GM21528 (cell line): ENCODE results near the gene USHBP1.
"Not testable (repeated sequence)": the region's sequence is repeated elsewhere in the genome, so short reads cannot be mapped to it uniquely, and the experiment has no call there.

Source experiments
- ATAC-seq: cut with Tn5 transposase; IDR thresholded peaks from one replicate; pipeline ENCODE4 v1.9.1; 2021; ENCODE audit warnings: mild to moderate bottlenecking, moderate library complexity; ENCODE audit not compliant: unreplicated experiment, low FRiP score

Gene USHBP1

DNA sequence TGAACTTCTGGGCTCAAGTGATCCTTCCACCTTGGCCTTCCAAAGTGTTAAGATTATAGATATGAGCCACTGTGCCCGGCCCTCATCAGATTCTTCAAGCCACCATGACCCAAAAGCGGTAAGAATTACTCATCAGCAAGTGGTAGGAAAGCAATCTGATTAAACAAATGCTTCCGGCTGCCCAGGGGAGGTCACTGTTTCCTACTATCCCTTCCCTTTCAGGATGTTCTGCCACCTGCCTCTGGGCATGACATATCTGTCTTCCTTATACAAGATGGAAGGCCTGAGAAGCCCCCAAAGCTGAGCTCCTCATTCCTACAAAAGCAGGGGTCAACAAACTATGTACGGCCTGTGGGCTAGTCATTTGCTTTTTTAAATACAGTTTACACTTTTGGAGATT, 31.7 kb upstream of the USHBP1 start:
- ATAC-seq, result no peak

DNA sequence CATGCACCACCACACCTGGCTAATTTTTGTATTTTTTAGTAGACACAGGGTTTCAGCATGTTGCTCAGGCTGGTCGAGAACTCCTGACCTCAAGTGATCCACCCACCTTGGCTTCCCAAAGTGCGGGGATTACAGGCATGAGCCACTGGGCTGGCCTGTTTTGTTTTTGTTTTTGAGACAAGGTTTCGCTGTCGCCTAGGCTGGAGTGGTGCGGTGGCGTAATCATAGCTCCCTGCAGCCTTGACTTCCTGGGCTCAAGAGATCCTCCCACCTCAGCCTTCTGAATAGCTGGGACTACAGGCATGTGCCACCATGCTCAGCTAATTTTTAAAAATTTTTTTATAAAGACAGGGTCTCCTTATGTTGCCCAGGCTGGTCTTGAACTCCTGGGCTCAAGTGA, 31.0 kb upstream of the USHBP1 start:
- ATAC-seq, result not testable (repeated sequence)

DNA sequence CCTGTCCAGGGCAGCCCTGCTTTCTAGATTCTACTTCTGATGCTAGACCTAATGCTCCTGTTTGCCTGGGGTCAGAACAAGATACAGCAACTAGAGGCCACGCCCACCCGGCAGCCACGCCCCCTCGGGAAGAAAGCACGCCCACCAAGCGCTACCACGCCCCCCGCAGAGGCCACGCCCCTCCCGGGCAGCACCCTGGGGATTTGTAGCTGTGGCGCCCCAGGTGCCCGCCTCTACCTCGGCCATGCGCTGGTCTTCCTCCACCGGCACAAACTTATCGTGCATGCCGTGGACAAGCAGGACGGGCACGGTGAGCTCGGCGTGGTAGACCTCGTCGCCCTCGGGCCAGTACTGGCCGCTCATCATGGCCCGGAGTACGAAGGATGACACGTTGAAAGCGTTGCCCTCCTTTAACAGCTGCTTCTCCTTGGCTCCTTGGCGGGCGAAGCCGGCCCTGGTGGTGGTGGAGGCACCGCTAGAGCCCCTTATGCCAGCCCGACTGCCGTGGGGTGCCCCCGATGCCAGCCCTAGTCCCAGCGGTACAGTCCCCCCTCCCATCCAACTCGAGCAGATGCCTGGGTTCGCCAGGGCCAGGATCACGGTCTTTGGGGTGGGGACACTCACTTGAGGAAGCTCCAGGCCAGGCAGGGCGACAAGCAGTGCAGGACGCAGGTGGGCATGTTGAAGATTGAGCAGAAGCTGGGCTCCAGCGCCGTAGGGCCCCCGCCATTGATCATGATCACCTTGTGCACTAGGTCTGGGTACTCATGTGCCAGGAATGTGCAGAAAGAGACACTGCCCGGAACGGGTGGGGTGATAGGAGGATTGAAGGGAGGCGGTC, 29.7 kb upstream of the USHBP1 start:
- no peak for ATAC-seq

DNA sequence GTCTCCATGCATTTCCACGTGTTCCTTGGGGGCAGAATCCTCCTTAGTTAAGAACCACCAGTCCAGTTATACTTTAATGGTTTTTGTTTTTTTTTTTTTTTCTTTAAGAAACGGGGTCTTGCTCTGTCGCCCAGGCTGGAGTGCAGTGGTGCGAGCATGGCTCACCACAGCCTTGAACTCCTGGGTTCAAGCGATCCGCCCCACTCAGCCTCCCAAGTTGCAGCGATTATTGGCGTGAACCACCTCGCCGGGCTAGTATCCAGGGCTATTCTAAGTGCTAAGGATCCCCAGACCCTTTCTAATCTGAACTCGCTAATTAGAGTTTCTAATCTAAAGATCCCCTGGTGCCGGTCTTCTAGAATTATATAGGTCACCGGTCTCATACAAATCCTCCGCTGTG, 29.1 kb upstream of the USHBP1 start:
- ATAC-seq, result no peak

DNA sequence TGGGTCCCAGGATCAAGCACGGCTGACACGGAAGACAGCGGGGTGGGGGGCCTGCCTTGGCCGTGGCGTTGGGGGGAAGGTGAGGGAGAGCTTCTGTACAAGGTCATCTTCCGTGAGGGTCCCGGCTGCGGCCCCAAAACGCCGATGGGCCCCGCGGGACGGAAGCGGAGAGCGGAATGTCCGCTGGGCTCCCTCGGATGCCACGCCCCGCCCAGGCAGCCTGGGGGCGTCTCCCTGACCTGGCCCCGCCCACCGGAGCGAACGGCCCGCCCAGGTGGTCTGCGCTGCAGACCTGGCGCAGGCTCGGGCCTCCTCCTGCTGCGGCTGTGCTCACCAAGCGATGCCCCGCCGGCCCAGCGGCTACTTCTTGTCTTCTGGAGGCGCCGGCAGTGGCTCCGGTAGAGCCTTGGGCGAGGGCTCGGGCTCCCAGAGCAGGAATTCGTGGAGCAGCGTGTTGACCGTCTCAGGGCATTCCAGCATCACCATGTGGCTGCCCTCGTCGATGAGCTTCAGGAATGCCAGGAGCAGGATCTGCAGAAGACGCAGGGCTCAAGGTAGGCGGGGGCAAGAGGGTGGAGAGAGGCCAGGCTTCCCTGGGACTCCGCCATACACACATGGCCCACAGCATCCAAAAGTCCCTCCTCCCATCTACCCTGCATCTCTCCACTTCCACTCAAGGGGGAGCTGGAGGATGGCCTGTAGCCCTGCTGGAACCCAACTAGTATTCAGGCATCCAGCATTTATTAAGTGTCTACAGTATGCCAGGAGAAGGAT, 27.9 kb upstream of the USHBP1 start:
- peak; percentile 71 for ATAC-seq

DNA sequence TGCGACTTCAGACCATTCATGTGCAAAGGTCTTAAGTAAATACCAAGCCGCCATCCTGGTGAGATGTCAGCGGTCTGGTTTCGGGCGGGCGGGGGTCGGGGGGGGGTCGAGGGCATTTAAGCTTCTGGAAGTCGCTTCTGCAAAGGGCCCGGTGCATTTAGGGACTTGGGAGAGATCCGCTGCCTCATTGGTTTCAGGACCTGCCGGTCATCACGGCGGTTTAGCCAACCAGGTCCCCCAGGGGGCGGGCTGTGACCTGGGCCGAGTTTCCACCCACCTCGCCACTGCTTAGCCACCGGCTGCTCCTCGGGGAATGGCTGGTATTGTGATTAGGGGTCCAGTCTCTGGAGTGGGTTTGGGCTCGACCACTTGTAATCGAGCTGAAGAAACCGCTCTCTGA, 24.9 kb upstream of the USHBP1 start:
- no peak for ATAC-seq

DNA sequence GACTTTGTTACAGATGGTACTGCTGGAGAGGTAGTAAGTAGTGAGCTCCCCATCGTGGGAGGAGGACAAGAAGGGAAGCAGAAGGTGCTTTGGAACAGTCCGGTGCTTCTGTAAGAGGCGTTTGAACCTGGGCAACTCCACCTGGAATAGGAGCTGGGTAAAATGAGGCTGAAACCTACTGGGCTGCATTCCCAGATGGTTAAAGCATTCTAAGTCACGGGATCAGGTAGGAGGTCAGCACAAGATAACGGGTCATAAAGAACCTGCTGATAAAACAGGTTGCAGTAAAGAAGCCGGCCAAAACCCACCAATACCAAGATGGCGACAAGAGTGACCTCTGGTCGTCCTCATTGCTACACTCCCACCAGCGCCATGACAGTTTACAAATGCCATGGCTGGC, 22.2 kb upstream of the USHBP1 start:
- ATAC-seq, result no peak

DNA sequence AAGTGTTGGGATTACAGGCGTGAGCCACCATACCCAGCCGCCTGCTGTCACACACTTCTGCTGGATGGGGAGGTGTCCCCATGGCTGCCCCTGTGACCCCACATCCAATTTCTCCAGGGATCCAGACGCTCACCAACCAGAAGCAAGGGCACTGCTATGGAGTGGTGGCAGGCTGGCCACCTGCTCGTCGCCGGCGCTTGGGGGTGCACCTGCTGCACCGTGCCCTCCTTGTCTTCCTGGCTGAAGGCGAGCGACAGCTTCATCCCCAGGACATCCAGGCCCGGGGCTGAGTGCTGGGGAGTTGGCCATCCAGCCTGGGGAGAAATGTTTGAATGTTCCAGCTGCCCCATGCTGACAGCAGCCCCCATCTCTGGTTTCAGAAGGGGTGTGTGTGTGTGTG, 21.7 kb upstream of the USHBP1 start:
- ATAC-seq, result no peak

DNA sequence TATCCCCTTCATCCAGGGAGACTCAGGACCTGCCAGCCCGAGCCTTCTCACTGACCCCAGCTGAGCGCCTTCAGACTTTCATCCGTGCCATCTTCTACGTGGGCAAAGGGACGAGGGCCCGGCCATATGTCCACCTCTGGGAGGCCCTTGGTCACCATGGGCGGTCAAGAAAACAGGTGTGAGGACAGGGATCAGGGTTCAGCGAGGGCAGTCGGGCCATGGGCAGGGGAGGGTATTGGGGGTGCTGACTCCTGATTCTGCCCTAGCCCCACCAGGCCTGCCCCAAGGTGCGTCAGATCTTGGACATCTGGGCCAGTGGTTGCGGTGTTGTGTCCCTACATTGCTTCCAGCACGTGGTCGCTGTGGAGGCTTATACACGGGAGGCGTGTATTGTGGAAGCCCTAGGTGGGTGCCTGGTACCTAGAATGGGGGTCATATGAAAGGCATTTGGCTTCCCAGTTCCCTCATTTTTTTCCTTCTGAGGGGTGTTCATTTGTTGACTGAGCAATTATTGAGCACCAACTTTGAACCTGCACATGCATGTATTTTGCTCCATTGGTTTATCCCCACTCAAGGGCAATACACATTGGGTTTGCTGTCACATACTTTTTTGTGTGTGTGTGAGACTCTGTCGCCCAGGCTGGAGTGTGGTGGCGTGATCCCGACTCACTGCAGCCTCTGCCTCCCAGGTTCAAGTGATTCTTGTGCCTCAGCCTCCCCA, 21.0 kb upstream of the USHBP1 start:
- no peak for ATAC-seq

DNA sequence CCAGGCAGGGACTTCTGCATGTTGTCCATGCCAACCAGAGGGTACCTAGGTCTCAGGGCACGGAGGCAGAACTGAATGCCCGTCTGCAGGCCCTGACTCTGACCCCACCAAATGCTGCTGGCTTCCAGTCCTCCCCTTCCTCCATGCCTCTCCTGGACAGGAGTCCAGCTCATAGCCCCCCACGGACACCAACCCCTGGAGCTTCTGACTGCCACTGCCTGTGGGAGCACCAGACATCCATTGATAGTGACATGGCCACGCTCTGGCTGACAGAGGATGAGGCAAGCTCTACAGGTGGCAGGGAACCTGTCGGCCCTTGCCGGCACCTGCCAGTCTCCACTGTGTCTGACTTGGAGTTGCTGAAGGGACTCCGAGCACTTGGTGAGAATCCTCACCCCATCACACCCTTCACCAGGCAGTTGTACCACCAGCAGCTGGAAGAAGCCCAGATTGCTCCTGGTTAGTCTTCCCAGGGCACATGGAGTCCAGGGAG, 19.0 kb upstream of the USHBP1 start:
- no peak for ATAC-seq

DNA sequence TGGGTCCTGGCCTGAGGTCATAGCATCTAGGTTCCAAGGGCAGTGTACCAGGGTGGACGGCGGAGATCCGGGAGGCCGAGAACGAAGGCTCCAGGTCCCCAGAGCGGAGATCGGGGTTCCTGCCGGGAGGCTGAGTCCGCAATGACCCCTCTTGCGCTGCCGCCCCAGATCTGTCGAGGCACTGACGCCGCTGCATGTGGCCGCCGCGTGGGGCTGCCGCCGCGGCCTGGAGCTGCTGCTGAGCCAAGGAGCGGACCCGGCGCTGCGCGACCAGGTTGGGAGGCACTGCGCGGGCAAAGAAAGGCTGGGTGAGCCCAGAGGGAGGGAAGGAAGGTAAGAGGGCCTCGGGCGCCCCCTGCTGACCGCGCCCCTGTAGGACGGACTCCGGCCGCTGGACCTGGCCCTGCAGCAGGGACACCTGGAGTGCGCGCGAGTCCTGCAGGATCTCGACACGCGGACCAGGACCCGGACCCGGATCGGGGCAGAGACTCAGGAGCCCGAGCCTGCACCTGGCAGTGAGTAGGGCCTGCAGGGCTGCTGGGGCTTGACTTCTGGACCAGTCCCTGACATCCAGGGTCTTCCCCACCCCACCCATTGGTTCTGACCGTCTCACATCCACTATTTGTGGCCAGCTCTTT, 18.1 kb upstream of the USHBP1 start:
- ATAC-seq, result peak; percentile 39

DNA sequence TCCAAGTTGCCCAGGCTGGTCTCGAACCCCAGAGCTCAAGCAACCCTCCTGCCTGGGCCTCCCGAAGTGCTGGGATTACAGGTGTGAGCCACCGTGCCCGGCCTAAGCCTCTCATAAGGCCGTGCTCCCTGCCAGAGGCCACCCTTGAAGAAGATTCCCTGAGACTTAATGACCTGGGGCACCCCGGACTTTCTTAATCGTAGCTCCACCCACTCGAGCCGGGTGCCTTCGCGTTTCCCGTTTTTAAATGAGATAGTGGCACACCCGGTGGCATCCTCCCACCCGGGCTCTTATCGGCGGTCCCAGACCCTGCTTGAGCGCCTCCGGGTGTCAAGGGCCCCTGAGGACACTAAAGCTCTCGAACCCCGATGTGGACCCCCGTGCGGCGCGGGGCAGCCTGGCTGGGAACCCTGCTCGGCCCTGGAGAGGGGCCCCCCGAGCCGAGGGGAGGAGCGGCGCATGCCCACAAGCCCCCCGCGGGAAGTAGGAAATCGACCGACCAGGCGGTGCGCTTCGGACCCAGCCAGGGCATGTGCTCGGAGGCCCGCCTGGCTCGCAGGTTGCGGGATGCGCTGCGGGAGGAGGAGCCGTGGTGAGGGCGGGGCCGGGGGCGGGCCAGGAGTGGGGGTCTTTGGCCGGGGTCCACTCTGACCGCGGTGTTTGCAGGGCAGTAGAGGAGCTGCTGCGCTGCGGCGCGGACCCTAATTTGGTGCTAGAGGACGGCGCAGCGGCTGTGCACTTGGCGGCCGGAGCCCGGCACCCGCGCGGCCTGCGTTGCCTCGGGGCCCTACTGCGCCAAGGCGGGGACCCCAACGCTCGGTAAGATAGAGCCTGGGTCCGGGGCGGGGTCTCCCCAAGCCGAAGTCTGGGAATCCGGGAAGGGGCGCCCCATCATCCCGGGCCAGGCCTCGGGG, 17.1 kb upstream of the USHBP1 start, which contains the start of gene ANKLE1:
Gene ANKLE1, plus strand, starts transcription at position 511 of the 914 bp plus-strand sequence. Its CDS starts 20 bp downstream, at position 531.
- ATAC-seq, result peak; percentile 34

DNA sequence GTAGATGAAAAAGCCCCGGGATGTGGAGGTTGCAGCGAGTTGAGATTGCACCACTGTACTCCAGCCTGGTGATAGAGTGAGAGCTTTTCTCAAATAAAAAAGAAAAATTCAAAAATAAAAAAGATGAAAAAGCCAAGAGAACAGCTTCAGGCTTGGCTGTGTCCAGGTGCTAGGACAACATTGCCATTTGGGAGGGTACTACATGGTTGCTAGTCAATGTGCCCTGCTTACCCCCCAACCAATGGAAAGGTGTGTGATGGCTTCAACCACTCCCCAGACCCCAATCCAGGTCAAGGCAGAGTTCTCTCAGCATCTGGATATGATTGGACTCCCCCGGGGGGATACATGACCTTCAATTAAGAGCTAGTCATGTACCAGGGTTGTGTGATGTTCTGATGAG, 14.9 kb upstream of the USHBP1 start:
- ATAC-seq, result no peak

DNA sequence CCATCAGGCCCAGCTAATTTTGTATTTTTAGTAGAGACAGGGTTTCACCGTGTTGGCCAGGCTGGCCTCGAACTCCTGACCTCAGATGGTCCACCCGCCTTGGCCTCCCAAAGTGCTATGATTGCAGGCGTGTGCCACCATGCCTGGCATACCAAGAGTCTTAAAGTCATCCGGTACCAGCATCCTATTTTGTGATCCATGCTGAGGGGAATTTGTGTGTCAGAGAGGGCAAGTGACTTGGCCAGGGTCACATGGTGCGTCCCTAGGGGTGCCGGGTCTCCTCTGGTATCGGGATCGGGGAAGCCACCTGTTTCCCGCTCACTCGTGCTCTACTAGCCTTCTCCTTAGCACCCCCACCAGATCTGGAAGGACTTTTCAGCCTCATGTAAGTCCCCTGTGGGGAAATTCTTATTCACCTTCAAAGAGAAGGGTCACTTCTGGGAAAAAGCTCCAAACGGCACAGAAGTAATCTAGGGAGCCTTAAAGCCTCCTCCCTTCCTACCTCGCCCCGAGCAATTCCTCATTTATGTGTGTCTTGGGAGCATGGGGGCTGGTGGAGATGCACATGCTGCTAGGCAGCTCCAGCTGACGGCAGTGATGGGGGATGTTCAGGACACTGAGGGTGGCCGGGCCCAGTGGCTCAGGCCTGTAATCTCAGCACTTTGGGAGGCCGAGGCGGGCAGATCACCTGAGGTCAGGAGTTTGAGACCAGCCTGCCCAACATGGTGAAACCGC, 11.1 kb upstream of the USHBP1 start:
- ATAC-seq, result no peak

DNA sequence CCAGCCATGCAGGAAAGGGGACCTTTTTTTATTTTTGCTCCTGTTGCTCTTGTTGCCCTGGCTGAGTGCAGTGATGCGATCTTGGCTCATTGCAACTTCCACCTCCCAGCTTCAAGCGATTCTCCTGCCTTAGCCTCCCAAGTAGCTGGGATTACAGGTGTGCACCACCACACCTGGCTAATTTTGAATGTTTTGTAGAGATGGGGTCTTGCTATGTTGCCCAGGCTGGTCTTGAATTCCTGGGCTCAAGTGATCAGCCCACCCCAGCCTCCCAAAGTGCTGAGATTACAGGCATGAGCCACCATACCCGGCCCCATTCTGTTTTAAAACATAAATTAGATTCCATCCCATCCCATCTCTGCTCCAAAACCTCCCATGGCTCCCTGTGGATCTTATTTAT, 10.3 kb upstream of the USHBP1 start:
- not testable (repeated sequence) for ATAC-seq

DNA sequence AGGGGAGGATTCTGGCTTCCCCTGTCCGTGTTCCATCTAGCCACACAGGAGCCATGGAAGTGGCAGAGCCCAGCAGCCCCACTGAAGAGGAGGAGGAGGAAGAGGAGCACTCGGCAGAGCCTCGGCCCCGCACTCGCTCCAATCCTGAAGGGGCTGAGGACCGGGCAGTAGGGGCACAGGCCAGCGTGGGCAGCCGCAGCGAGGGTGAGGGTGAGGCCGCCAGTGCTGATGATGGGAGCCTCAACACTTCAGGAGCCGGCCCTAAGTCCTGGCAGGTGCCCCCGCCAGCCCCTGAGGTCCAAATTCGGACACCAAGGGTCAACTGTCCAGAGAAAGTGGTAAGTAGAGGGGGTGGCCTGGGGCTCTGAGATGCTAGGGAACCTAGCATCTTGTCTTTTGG, 4.2 kb upstream of the USHBP1 start:
- no peak for ATAC-seq

DNA sequence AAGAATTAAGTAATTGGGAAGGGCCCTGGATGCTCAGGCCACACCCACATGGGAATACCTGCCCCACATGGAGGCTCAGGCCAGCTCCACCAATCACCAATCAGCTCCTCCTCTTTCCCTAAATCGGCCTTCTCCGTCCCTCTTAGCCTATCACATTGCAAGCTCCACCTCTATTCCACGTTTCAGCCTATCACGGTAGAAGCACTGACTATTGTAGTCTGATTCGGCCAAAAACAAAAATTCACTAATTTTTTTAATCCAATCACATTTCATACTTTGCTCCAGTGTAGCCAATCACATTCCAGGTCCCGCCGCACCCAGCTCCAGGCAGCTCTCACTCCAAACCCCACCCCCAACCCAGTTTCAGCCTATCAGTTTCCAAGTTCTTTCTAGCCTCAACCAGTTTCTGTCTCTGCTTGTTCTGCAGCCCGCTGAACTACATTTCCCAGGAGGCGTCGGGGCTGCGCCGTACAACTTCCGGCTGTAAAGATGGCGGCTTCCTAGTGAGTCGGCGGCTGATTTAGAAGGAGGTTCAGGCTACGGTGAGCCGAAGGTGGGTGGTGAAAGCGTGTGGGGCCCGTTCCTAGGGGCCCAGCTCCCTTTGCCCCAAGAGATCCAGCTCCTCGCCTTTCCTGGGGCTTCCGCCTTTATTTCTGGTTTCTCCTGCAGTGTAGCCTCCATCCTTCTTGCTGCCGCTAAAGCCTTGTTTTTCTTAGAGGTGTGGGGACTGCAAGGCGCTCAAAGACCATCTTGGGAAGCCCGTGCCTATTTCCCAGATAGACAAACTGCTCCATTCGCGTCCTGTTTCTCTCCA, 2.6 kb upstream of the USHBP1 start, which contains the start of gene BABAM1:
Gene BABAM1, plus strand, starts transcription at position 469 of the 814 bp plus-strand sequence. CDS start 1,364 bp downstream, outside the sequence.
- peak; percentile 92 for ATAC-seq

DNA sequence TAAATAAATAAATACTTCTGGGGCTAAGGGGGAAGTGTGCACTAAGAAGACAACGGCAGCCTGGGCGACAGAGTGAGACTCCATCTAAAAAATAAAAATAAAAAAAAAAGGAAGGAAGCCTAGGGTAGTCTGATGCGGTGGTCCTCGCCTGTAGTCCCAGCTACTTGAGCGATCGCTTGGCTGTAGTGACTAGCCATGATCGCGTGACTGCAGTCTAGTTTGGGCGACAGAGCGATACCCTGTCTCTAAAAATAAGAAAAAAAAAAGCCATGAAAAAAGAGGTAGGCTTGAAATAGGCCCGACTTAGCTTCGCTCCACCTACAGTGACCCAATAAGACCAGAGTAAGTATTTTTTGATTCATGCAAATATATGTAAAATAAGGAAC, 2.0 kb upstream of the USHBP1 start:
- no peak for ATAC-seq
